DMS 273 (cell line): ENCODE data around the gene MLST8.
A peak's percentile ranks its signal among the peaks of the same experiment; 100 is the strongest.

Experiments used
- DNase-seq: peaks from one replicate; lab custom pipeline; 2025; ENCODE audit not compliant: unreplicated experiment; lab: John Stamatoyannopoulos, UW

MLST8 gene

DNA sequence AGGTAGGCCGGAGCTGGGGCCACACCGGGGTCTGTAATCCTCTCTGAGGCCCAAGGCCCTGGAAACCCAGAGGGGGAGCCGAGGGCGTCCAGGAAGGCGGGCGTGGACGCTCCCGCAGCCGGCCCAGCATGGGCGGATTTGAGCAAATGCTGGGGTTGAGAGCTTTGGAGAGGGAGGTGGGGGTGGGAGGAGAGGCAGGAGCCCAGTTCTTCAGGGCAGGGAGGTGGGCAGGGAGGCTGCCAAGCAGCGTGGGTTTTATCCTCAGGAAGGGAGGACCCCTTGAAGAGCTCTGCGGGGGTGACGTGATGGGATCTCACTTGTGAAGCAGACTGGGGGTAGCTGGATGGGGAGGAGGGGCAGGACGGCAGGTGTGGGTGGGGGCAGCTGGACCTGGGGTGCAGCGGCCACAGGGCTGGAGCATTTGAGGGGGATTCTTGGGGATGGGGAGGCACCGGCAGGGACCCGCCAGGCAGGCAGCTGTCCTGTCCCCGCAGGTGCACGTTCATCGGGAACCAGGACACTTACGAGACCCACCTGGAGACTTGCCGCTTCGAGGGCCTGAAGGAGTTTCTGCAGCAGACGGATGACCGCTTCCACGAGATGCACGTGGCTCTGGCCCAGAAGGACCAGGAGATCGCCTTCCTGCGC lies 32.4 kb upstream of the MLST8 start:
- no peak for DNase-seq

DNA sequence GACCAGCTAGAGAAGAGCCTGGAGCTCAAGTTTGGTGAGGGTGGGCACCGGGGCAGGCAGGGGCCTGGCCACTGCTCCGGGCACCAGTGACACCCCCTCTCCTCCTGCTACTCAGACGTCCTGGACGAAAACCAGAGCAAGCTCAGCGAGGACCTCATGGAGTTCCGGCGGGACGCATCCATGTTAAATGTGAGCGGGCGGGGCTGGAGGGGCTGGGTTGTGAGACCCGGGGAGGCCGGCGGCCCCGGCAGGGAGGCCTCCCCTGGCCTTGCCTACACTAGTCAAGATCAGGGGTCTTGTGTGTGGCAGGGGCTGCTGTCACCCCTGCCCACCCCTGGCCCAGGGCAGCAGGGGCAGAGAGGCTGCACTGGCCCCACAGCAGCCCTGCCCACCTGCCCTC lies 31.9 kb upstream of the MLST8 start:
- DNase-seq = no peak

DNA sequence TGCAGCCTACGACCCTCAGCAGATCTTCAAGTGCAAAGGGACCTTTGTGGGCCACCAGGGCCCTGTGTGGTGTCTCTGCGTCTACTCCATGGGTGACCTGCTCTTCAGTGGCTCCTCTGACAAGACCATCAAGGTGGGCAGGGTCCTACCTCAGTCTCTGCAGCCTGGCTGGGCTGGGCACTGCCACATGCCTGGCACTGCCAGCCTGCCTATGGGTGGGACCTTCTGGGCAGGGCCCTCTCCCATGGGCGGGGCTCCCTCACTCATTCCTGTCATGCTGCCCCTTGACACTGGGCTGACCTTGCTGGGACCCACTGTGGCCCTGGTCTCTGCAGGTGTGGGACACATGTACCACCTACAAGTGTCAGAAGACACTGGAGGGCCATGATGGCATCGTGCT lies 31.3 kb upstream of the MLST8 start:
- no peak for DNase-seq

DNA sequence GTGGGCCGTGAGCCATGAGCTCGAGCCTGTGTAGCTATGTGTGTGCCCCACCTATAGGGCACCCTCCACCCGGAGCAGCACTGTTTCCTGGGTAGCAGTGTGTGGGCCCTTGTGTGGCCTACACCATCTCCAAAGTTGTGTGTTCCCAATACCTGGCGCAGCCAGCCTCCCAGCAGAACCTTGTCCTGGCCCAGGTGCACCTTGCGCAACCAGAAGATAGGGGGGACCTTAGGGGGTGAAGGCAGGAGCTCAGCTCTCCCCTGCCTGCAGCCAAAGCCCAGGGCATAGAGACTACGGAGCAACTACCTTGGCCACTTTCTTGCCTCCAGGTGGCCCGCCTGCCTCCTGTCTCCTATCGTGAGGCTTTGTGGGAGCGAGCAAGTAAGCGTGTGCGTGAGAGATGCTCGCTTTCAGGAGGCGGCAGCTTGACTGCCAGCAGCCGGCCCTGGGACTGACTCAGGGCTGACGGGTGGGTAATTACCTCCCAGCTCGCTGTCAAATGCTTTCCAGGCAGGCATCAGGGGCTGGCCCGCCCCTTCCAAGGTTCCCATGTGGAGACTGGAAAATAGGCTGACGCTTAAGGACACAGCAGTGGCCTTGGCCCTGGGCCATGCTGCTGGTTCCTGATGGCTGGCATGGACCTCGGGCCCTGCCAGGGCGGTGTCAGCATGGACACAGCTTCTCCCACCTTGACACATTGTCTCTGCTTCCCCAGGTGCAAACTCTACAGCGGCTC lies 30.7 kb upstream of the MLST8 start:
- peak; percentile 38 for DNase-seq

DNA sequence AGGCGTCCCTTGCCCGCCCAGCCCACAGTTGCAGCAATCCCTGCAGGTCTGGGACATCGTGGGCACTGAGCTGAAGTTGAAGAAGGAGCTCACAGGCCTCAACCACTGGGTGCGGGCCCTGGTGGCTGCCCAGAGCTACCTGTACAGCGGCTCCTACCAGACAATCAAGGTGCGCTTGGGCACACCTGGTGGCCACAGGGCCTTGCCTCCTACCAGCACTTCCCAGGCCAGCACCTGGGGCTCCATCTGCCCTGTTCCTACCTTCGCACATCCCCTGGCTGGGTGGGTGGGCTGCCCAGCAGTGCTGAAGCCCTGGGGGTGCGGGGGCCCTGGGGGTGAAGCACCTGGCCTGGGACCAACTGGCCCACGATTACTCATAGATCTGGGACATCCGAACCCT lies 29.8 kb upstream of the MLST8 start:
- DNase-seq = no peak

DNA sequence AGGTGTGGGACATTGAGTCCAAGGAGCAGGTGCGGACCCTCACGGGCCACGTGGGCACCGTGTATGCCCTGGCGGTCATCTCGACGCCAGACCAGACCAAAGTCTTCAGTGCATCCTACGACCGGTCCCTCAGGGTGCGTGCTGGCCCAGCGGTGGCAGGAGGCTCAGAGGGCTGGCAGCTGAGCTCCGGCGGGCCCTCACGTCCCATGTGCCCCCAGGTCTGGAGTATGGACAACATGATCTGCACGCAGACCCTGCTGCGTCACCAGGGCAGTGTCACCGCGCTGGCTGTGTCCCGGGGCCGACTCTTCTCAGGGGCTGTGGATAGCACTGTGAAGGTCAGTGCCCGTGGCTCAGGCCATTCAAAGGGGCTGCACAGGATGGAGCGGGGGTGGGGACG lies 29.2 kb upstream of the MLST8 start:
- DNase-seq = no peak

DNA sequence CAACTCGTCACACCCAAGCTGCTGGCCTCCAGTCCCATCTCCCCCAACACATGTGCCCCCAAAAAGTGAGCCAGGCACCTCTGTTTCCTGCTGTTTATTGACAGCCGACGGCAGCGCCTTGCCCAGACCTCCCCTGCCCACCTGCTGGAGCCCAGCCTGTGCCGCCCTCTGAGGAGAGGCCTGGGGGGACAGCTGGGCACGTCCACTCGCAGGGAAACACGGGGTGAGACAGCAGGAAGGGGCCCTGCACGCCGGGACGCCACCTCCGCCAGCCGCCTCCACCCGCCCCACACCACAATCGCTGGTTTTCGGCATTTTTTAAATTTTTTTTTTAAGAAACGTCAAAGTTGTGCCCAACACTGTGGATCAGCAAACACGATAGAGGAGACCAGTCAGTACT lies 28.2 kb upstream of the MLST8 start:
- DNase-seq = no peak

DNA sequence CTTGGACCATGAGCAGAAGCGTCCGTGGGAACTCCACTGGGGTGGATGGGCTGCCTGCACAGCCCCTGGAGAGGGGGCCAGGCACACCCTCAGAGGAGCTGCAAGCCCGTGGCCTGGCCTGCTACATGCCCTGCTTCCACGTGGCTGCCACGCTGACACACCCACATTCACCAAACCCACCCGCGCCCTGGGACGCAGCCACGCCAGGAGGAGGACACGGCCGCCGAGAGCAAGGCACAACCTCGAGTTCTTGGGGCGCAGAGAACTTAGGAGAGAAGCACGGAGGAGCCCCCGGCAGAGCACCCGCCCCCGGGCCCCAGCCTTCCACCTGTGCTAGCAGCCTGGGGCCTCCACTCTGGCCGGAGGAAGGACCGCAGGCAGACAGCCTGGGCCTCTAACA lies 27.7 kb upstream of the MLST8 start:
- no peak for DNase-seq

DNA sequence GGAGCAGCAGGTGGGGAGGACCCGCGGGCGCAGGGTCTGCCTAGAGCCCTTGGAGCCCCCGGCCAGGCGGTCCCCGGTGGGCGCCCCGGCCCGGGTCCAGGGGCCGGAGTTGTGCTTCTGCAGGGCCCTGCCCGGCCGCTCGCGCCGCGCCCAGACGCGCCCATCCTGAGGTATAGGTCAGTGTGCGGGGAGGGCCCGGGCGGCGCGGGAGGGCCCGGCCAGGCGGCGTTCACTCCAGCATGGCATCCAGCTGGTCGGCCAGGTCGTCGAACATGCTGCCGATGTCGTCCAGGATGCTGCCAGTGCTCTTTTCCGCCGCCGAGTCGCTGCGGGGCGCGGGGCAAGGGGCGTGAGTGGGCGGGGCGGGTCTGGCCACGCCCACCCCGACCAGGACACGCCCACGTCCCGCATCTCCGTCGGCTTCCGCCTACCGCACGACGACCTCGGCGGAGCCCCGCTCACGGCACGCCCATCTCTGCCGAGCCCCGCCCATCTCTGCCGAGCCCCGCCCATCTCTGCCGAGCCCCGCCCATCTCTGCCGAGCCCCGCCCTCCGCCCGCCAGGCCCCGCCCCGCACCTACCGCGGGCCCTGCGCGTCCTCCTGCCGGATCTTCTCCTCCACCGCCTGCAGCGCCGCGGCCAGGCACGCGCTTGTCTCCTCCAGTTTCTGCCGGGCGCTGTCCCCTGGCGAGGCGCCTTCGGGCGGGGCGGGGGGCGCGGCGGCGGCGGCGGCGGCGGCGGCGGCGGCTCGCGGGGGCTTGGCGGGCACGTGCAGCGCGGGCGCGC lies 26.7 kb upstream of the MLST8 start:
- DNase-seq = no peak

DNA sequence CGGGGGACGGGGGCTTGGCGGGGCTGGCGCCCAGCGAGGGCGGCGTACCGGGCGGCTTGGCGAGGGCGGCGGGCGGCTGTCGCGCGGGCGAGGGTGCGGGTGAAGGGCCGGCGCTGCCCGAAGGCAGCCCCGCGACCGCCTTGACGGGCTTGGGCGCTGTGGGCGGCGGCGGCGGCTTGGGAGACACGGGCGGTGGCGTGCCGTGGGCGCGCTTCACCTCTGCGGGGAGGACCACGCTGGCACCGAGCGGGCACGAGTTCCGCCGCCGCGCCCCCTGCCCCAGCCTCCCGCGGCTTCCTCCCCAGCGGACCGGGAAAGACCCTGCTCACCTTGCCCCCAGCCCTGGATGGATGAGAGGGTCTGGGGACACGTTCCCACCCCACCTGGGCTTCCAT lies 26.1 kb upstream of the MLST8 start:
- DNase-seq = no peak

DNA sequence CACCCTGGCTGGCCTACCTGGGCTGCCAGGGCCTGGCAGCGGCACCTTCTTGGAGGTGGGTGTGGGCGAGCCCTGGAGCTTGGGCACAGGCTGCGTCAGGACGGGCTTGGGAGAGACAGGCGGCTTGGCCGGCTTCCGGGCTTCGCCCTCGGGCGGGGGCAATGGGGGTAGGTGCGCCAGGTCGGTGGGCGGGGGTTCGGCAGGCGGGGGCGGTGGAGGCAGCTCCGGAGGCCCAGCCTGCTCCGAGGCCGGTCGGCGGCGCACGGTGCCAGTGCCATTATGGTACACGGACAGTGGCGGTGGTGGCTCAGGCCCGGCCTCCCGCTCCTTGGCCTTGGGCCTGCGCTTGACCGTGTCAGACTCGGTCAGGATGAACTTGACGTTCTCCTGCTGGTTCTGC lies 25.7 kb upstream of the MLST8 start:
- no peak for DNase-seq

DNA sequence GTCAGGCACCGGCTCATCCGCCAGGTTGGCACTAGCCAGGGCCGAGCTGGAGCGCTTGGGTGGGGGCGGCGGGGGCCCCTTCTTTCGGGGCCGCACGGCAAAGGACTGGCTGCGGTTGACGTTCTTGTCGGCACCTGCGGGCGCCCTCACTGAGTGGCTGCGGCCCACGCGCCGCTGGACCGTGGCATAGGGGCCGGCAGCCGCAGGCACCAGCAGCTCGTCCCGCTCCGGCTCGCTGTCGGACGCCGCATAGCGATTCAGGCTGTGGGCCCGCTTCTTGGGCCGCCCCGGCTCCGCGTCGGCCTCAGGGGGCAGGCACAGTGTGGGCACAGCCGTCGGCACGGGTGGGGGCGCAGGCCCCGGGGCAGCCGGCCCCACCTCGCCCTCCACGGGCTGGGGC lies 24.8 kb upstream of the MLST8 start:
- DNase-seq = no peak

DNA sequence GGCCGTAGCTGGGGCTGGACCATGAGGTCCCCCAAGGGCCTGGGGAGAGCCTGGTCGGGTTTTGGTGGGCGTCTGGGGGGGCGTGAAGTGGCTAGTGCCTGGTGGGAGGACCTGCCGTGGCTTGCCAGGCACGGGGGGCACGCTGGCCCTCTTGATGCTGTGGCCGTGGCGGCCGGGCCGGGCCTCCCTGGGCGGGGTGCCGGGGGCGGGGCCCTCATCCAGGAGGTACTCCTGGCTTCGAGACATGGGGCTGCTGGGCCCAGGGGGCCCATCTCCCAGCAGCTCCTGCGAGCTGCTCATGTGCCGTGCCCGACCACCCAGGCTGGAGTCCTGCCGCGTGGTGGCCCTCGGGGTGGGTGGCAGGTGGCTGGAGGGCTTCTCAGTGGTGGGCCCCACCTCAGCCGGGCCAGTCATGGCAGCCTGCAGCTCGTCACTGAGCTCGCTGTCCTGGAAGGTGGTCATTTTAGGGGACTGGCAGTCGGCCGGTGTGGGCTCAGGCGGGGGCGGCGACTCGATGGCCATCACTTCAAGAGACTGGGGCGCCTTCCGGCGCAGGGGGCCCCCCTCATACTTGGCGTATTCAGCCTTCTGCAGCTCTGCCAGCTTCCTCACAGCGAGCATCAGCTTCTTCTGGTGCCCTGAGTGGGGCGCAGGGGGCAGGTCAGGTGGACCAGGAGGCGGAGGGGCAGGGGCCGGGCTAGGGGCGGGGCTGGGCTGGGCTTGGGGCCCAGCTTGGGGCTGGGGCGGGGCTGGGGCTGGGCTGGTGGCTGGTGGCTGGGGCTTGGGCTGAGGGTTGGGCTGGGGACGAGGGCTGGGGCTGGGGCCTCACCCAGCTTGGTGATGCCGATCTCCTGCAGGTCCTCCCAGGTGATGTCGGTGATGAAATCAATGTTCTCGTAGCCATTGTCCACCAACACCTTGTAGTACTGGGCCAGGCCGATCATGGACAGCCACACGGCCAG lies 24.0 kb upstream of the MLST8 start:
- DNase-seq = no peak

DNA sequence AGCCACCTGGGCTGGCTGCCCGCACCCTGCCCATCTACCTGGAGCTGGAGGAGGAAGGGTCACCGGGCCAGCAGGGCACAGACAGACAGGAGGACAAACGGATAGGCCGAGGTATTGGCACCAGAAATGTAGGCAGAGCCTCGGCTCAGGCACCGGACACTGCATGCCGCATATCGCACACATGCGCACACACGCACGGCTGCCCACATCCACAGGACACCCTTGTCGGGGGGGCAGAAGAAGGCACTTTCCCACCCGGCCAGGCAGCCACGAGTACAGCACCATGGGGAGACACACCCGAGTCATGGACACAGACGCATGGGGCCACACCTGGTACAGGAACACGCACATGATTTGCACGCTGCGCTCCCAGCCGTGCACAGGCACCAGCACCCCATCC lies 23.3 kb upstream of the MLST8 start:
- DNase-seq = no peak

DNA sequence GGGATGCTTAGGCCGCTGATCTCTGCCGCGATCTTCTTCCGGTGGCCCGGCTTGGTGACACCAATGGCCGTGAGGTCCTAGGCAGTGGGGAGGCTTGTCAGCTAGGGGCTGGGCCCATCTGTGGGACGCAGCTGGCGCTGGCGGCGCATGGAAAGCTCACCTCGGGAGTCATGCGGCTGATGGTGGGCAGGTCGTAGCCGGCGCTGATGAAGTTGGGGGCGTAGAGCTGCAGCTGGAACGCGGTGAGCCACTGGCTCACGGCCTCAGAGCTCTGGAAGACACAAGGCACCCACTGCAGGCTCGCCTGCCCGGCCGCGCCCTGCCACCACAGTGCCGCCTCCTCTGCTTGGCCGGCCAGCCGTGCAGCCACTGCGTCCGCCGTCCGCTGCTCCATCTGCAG lies 21.6 kb upstream of the MLST8 start:
- no peak for DNase-seq

DNA sequence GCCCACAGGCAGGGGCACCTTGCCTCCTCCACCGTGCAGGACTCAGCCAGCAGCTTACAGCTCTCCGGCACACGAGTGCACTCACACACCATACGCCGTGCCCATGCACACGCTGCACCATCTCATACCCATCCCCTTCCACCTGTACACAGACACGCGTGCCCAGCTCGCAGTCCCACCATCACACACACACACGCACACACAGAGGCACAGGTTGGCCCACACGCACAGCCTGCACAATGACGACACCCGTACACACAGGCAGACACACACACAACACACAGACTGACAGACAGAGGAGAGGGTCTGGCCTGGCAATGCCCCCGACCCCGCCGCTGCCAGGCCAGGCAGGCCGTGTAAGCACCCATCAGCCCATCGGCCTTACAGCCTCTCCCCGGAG lies 20.9 kb upstream of the MLST8 start:
- no peak for DNase-seq

DNA sequence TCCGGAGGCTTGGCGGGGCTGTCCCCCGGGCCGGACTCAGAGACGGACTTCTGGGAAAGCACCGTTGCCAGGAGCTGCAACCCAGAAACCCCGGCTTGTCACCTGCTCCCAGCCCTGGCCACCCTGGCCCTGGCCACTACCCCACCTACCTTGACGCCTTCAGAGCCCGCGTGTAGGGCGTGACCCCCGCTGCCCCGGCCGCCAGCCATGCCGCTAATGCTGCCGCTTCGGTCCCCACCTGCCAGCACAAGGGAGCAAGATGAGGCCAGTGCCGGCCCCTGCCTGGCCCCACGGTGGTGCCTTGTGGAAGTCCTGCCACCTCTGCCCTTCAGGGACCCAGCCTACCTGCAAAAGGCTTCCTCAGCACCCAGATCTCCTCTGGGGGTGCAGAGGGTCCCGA lies 20.3 kb upstream of the MLST8 start:
- DNase-seq = no peak

DNA sequence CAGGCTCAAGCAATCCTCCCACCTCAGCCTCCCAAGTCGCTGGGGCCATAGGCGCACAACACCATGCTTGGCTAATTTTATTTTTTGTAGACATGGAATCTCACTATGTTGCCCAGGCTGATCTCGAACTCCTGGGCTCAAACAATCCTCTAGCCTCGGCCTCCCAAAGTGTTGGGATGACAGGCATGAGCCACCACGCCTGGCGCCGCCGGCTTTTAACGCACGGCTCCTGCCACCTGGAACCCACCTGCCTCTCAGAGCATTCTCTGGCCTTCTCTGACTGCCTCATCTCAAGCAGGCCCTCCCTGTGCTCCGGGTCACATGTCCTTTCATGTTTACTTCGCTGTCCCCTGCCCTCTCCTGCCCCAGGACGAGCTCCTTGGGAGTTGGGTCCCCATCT lies 19.2 kb upstream of the MLST8 start:
- DNase-seq = no peak

DNA sequence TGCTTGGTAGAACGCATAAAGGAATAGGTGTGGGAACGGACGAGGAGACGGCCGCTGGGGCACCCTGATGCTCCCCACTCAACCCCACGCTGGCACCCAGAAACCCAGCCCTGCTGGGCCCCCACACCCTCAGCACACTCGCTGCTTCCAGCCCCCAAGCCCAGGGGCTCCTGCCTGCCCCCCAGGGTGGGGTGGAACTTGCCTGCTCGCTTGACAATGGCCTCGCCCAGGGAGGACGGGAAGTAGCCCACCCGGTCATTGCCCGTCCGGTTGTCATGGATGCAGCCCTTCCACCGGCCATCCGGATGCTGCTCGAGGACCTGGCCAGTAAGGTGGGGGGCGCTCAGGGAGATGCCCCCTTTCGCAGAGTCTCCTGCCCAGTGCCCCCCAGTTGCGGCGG lies 18.7 kb upstream of the MLST8 start:
- no peak for DNase-seq

DNA sequence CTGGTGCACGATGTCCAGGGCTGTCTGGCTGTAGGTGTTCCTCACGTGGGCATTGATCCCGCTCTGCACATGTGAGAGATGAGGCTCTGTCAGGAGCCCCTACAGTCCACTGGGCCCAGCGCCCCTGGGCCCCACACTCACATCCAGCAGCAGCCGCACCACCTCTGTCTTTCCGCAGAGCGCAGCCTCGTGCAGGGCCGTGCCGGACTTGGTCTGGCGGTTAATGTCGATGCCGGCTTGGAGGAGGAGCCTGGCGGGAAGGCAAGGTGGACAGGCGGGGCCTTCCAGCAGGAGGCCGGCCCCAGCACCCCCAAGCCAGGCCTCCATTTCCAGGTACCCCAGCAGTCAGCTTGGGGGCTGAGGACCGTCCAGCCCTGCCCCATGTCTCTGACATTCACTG lies 18.0 kb upstream of the MLST8 start:
- no peak for DNase-seq

DNA sequence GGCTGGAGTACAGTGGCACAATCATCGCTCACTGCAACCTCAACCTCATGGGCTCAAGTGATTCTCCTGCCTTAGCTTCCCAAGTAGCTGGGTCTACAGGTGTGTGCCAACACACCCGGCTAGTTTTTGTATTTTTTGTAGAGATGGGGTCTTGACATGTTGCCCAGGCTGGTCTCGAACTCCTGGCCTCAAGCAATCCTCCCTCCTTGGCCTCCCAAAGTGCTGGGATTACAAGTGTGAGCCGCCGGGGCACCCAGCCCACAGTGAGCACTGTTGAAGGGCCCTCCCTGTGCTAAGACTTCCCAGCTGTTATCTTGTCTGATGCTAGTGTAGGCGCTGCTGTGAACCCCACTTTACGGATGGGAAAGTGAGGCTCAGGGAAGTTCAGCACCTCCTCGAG lies 16.9 kb upstream of the MLST8 start:
- no peak for DNase-seq
